ENCODE data around the gene UBE2N. TPM values are rescaled to one million over a fixed set of nuclear protein-coding genes. Genes with fewer than 3 reads are reported as not detected.

The UBE2N gene
- total and polyA plus RNA-seq, 10 of the 15 experiments (the other 5 are each of a cell fraction or from before 2014, with no cell fraction given): 243 to 945 (median 443) TPM

DNA sequence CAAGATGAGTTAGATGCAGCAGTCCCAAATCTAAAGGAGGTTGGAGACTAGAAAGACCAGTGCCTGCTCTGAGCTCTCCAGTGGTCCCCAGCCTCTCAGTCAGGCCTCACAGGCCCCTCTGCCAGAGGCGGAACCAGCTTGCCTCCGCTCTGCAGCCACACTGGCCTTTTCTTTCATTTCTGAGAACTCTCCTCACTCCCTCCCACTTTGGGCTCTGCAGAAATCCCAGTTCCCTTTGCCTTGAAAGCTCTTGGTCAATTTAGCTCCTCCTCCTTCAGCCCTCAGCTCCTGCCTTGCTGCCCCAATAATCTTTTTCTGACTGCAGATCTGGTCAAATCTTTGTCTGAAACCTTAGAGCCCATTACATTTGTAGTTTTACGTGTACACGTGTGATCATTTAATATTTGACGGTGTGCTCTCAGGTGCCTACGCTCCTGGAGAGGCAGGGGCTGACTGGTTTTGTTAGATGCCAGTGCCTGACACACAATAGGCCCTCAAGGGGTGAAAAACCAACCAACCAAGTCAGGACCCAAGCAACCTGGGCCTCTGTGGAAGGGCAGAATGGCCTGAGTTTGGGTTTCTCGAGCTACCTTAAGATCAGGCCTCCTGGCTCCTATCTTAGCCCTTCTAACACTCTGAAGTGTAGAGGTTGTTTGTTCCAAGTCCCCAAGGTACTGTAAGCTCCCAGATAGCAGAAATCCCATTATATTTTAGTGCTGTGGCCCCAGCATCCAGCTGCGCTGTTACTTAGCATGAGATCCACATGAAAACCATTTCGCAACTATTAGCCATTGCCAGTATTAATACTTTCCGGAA lies 65.1 kb downstream of the UBE2N start (continued):
- no peak for TF ChIP-seq BRCA1 (IDR thresholded peaks at IDR 0.05; ENCODE audit: low read depth, low read length)
- TF ChIP-seq ATF3 (IDR thresholded peaks at IDR 0.05; ENCODE audit: borderline replicate concordance, extremely low read depth, low read depth, low read length): no peak
- TF ChIP-seq BCL3 (IDR thresholded peaks at IDR 0.05; ENCODE audit: borderline replicate concordance, insufficient read depth, low read depth, low read length, poor library complexity, severe bottlenecking): no peak
- TF ChIP-seq FOS (IDR thresholded peaks at IDR 0.05; ENCODE audit: borderline replicate concordance, extremely low read depth, insufficient read length): no peak
- 0 out of 2 replicates have a peak, but pooled peaks have one; percentile 32 for TF ChIP-seq POLR2AphosphoS5 (IDR thresholded peaks at IDR 0.05; ENCODE audit: low read length)
- TF ChIP-seq, protein P1, sequence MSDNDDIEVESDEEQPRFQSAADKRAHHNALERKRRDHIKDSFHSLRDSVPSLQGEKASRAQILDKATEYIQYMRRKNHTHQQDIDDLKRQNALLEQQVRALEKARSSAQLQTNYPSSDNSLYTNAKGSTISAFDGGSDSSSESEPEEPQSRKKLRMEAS (IDR thresholded peaks at IDR 0.05; ENCODE audit: low read depth, low read length): no peak
- no peak for TF ChIP-seq HDAC6 (IDR thresholded peaks at IDR 0.05; ENCODE audit: unreplicated experiment)
- TF ChIP-seq SMAD5 (IDR thresholded peaks at IDR 0.05; ENCODE audit: low read depth): no peak
- TF ChIP-seq TARDBP (IDR thresholded peaks at IDR 0.05; ENCODE audit: borderline replicate concordance): no peak
- no peak for TF ChIP-seq CEBPB (IDR thresholded peaks at IDR 0.05; ENCODE audit: borderline replicate concordance in 1 of 2, low read depth in 2 of 2, low read length in 2 of 2)
